NOMO-1 treated with dmso at 0.1 percent for 144 hours (cell line): ENCODE data around the gene ZNF544.

Experiments used
- DNase-seq: peaks from one replicate; lab custom pipeline; 2025; ENCODE audit not compliant: unreplicated experiment; lab: John Stamatoyannopoulos, UW

ZNF544 gene

DNA sequence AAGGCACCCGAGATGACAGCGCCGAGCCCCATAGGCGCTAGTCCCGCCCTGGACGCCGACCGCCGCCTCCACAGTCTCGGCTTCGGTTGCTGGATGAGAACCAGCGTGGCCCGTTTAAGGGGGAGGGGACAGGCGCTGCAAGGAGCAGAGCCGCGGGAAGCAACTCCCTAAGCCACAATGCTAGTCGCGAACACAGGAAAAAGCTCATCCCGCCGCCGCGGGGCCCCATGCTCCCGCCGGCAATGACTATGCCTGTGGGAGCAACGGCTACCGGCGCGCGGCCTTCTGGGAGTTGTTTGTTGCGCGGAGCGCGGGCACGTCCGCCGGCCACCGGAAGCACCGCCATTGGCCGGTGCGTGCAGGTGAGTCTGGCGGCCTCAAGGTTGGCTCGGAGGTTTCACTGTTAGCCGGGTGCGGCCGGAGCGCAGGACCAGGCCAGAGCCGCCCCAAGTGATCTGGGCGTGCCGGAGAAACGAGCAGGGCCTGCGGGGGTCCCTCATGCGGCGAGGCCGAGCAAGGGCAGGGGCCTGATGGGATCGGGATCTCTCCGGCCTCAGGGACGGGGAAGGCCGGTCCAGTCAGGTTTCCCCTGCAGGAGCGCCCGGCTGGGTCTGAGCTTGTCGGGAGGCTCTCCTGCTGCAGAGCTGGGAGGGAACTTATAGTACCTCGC lies at the start of gene ZNF544:
Gene ZNF544, plus strand, starts transcription at position 330 of the 670 bp plus-strand sequence. CDS start 15,110 bp downstream, outside the sequence.
- DNase-seq, result peak; percentile 40

DNA sequence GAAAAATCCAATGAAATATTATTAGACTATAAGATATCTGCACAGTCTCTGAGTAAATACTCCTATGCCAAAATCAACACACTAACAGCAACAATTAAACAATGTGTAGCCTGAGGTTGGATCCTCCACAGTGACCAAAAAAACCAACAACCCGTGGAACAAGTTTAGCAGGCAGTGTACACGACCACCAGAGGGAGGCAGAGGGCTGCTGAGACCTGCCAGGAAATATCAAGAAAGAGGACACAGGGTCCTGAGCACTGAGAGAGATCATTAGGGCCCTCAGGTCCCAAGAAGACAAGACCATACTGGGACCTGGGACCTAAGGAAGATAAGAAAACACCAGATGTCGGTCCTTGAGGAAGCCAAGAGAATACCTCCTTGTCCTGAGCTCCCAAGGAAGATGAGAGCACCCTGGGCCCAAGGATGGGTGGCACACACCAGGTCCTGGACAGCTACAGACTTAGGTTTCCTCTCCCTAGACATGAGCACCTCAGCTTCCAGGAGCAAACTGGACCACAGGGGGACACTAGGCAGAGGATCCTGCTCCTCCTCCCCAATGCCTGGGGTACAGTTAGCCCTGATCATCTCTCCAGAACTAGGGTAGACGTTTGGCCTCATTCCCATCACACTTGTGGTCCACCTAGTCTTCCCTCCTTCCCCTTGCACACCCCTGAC lies 46.7 kb upstream of the ZNF544 start:
- peak; percentile 34 for DNase-seq

DNA sequence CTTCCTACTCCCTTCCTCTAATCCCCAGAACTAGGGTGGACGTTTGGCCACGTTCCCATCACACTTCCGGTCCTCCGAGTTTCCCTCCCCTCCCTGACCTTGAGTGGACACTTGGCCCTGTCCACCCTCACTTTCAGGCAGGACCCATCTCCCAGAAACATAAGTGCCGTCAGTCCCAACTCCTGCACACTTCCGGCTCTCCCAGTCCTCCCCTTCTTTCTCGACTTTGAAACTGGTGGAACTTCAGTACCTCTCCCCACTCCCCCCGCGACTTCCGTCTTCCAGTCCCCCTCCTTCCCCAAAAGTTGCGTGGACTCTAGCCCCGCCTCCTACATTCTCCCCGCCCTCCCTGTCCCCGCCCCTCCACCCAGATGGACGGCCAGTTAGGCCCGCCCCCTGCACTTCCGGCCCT lies 46.1 kb upstream of the ZNF544 start:
- DNase-seq, result no peak

DNA sequence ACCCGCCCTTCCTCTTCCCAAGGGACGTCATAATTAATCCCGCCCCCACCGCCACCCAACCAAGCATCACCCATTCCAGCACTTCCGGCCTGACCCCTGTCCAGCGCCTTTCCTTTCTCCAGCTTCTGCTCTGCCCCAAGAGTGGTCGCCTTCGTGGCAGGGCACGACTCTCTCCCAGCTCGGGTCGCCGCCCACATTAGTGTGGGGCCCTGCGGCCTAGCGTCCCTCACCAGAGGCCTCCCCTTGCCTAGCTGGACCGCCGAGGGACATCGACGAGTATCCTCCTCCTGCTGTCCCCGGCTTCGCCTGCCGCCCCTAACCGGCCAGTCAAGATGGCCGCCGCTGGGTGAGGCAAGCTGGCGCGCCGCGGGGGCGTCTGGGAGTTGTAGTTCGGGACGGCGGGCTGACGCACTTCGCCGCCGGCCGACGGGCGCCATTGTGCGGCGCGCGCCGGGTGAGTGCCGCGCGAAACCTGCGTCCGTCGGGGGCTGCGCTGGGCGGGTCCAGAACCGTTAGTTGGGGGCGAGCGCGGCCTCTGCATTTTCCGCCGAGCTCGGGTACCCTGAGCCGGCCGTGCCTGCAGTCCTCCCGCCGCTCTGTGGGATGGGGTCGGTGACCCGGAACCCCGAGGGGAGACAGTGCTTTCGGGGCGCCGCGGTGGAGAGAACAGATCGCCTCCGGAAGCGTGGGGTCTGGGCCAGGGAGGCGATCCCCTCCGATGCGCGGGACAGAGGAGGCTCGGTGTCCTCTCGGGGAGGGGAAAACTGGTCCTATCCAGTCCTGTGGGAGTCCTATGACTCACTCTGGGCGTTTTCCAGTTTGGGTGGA lies 45.5 kb upstream of the ZNF544 start, which contains the start of gene ZNF274:
Gene ZNF274, plus strand, starts transcription at position 73 of the 828 bp plus-strand sequence. CDS start 905 bp downstream, outside the sequence.
- peak; percentile 92 for DNase-seq

DNA sequence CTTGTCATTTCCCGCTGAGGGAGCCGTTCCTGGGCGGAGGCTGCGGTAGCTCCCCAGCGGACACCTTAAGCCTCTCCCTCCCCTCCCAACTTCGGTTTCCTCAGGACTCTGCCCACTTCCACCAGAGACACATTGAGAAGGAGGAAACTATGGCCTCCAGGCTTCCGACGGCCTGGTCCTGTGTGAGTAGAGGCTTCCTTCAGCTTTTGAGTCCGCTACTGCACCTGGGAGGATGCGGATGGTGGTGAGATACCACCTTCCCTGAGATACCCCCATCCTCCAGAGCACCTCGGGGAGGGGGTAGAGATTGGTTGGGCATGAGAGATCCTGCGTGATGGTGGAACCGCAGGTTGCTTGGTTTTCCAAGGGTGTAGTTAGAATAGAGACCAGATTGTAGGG lies 44.9 kb upstream of the ZNF544 start:
- peak; percentile 41 for DNase-seq

DNA sequence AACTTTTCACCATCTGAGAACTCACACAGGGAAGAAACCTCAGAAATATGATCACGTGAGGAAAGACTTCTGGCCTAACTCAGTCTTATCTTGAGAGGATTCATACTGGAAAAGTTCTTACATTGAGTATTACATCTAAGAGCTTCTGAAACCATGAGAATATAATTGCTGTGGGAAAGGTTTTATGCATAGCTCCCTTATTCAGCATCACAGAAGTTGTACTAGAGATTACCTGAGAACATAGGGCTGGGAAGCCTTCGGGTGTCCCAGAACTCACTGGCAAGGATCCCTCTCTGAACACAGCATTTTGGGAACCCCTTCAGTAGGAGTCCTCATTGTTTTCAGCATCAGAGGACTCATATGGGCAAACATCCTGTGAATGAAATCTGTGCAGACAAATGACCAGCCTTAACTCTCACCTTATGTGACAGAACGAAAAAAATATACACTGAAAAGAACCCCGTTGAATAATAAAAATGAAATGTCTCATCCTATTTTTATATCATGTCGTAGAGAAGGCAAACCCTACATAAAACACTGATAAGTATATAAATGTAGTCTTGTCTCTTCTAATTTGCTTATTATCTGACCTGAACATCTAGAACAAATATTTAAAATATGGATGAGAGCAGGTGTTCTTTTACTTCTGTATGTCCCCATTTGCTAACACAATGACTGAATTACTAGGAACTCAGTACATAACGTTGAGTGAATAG lies 31.7 kb upstream of the ZNF544 start:
- DNase-seq, result no peak

DNA sequence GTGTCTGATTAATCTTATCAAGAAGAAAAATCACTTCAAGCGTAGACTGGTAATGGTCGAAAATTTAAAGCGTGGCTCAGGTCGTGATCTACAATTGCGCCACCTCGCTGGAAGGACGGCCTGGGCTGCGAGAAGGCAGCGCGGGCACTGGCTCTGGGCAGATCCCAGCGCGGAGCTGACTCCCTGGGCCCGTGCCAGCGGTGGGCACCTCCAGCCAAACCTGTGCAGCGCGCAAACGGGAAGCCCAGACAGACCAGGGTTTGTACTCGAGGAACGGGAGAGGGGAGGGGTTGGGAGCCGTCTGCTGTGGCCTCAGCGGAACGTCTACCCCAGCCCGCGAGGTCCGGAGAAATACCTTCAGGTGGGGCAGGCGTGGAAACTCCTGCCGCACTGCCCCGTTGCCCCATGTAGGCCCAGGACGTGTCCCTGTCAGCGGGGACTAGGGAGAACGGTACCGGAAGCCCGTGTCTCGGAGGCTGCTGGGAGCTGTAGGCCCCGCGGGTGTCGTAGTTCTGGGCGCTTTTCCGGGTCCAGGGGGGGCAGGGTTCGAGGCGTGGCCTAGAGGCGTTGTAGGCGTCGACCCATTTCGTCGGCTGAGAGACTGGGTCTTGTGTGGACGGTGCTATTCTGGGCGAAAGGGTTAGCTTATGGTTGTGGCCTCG lies 24.8 kb upstream of the ZNF544 start:
- no peak for DNase-seq

DNA sequence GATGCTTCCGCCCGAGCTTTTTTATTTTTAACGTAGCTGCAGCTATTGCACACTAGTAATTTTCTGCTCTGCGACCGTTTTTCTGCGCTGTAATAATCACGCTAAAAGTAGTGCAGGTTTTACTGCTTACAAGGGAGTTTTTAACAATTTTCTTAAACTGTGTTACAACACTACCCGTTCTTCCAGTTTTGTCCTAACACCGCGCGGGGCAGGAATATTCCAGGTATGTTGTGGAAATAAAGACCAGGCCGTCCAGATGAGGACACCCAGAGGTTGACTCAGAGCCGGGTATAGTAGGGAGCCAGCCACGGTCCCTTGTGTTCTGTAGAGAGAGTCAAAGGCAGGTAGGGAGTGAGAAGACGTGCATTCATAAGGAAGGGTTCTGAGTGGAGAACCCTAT lies 24.1 kb upstream of the ZNF544 start:
- no peak for DNase-seq

DNA sequence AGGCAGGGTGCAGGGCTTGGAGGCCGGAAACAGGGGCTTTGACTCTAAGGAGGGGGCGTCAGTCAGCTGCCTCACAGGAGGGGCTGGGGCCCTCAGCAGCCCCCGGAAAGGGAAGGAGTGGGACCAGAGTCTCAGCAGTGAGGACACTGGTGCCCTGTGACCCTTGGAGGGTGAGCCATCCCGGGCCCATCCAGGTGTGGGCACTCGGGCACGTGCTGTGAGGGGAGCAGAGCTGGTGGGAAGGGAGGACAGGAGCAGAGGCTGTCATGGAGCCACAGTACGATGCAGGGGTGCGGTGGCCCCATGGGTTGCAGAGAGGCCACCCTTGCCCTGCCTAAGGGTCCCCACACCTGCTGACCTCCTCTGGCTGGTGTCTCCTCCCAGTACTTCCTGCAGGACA lies 19.1 kb upstream of the ZNF544 start:
- no peak for DNase-seq

DNA sequence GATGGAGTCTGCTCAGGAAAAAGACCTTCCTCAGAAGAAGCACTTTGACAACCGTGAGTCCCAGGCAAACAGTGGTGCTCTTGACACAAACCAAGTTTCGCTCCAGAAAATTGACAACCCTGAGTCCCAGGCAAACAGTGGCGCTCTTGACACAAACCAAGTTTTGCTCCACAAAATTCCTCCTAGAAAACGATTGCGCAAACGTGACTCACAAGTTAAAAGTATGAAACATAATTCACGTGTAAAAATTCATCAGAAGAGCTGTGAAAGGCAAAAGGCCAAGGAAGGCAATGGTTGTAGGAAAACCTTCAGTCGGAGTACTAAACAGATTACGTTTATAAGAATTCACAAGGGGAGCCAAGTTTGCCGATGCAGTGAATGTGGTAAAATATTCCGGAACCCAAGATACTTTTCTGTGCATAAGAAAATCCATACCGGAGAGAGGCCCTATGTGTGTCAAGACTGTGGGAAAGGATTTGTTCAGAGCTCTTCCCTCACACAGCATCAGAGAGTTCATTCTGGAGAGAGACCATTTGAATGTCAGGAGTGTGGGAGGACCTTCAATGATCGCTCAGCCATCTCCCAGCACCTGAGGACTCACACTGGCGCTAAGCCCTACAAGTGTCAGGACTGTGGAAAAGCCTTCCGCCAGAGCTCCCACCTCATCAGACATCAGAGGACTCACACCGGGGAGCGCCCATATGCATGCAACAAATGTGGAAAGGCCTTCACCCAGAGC lies 16.2 kb upstream of the ZNF544 start:
- no peak for DNase-seq

DNA sequence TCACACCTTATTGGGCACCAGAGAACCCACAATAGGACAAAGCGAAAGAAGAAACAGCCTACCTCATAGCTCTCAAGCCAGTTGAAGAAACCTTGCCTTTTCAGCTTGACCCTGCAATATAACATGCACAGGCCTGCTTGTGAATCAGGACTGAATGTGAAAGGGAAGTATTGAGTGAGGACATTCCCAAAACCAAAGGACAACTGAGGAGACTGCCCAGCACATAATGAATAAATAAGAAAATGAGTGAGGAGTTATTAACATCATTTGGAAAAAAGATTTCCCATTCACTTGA lies 15.7 kb upstream of the ZNF544 start:
- no peak for DNase-seq

DNA sequence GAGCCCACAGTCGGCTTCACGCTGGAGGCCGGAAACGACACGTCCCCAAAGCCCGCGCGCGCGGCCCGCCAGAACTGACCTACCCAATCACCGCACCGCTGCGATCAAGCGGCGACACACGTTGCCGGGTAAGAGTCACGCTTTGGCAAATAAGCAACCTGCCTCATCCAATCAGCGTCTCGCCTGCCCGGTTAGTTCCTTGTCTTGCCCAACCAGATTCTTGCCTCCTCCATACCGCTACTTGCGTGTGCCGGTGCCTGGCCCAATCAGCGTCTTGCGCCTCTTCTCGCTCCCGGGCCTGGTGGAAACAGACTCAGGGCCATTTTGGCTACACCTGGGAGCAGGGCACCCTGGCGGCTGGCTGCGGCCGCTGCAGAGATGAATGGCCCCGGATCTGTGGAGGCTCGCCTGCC lies 11.6 kb upstream of the ZNF544 start:
- DNase-seq, result no peak

DNA sequence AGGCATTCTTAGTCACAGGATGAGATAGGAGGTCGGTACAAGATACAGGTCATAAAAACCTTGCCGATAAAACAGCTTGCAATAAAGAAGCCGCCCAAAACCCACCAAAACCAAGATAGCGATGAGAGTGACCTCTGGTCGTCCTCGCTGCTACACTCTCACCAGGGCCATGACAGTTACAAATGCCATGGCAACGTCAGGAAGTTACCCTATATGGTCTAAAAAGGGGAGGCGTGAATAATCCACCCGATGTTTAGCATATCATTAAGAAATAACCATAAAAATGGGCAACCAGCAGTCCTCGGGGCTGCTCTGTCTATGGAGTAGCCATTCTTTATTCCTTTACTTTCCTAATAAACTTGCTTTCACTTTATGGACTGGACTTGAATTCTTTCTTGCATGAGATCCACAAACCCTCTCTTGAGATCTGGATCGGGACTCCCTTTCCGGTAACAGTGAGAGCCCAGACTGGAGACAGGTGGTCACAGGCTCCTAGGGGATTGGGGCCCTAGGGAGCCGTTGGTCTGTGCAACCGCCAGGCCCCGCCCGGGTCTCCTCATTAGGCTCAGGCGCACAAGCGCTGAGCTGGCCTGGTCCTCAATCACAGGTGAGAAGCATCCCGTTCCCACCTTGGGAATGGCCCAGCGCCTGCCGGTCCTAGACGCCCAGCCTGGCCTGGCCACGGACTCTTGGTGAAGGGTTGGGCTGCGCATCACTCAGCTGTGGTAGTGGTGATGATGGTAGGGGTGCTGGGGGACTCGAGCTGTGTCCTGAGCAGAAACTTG lies 10.9 kb upstream of the ZNF544 start:
- no peak for DNase-seq

DNA sequence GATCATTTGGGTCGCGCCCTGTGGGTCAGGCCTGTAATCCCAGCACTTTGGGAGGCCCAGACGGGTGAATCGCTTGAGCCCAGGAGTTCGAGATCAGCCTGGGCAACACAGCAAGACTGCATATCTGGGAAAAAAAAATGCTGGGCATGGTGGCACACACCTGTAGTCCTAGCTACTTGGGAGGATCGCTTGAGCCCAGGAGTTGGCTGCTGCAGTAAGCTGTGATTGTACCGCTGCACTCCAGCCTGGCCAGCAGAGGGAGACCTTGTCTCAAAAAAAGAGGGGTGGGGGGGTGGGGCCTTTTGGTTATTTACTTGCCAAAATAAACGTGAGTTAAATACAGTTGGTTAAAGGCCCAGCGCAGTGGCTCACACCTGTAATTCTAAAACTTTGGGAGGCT lies 9.8 kb upstream of the ZNF544 start:
- no peak for DNase-seq

DNA sequence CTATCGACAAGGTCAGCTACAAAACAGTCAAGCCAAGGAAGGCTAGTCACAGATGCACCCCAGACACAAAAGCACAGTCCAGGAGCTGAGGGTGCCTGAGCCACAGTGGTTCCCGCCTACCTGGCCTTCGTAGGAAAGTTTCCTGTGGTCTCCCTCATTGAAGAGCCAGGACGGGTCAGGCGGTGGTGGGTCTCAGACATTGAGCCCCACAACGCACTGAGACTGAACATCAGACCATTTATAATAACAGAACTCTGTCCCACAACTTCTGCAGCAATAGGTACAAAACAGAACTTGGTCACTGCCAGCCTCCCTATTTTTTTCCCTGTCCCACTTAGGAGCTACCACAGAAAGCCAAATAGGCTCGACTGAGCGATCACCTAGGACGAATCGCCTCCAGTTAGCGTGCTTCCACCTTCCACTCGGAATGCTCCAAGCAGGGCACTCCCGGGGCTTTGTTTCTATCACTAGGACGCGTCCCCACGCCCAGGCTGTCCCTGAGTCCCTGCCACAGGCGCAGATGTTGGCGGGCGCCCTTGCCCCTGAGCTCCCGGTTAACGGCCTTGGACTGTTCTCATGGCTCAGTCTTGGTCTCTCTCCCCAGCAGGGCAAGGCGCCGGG lies 640 bp upstream of the ZNF544 start:
- no peak for DNase-seq

DNA sequence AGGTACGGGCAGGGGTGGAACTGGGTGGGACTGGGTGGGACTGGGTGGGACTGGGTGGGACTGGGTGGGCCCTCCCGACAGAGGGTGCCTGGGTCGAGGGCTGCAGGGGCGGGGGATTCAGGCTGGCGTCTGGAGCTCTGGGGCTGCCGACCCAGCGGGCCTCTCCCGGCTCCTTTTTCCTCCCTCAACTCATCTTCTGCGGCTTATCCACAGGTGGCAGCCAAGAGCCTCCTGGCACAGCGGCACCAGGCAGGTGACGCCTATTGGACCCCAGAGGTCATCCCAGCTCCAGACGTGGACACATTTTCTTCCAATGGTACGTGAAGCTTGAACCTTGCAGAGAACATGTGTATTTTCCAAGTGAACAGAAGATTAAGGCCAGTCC lies 533 bp downstream of the ZNF544 start:
- DNase-seq, result no peak

DNA sequence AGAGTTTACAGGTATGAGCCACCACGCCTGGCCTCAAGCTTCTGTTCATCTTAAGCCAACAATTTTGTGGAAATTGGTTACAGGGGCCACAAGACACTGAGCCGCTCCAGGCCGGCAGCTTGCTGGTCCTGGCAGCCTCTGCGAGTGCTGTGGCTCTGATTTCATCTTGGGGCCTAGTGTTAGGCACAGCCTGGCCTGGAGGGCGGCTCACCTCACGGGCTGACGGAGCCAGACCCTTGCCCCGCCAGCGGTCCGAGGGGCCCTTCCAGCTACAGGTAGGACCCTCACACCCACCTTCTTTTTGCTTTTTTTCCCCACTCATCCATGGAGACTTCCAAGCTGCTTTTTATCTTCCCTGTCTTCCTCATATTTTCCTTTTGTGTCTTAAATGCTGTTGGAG lies 8.6 kb downstream of the ZNF544 start:
- DNase-seq, result no peak

DNA sequence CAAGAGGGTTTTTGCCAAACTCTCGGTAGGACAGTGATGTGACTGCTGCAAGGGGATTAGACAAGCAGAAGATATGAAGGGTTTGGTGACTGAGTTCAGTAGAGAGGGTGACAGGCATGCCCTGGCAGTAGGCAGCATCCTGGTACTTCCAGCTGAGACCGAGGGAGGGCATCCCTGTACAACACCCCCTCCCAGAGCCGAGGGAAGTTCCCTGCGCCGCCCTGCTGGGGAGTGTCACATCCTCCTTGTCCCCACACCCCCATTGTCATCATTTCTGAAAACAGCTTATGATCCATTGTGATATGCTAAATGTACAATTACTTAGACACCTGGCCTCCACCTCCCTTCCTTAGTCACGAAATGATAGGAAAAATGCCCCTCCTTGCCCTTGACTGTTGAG lies 14.6 kb downstream of the ZNF544 start:
- no peak for DNase-seq

DNA sequence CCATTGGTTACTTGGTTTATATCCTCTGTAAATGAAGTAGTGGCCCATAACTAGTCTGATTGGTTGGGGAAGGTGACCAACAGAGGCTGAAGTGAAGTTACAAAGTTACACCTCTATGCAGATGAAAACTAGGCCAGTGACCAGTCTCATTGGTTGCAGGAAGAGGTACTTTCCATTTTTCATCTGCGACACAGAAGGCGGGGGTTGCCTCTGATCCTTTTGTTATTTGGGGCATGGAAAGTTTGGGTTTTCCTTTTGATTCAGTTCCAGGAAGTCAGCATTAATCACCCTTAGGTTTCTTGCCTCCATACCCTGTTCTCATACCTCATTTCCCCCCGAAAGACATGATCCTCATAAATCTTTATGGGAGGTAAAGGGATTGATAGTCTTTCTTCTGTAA lies 20.2 kb downstream of the ZNF544 start:
- DNase-seq, result no peak
